HL-60 (cell line): ENCODE data around the gene OAS1.

Source experiments
- POLR2AphosphoS5 ChIP-seq: IDR thresholded peaks from 2 replicates; pipeline ENCODE4 v1.6.1; 2012; ENCODE audit warnings: low read depth
- REST ChIP-seq: IDR thresholded peaks from 2 replicates; pipeline ENCODE4 v1.6.1; 2012; ENCODE audit warnings: low read depth; ENCODE audit not compliant: insufficient replicate concordance
- TF ChIP-seq, protein P1 (sequence below): IDR thresholded peaks from one replicate; pipeline ENCODE4 v1.5.1; 2011; ENCODE audit warnings: low read length, control low read depth, inconsistent platforms; ENCODE audit not compliant: insufficient read depth

DNA sequence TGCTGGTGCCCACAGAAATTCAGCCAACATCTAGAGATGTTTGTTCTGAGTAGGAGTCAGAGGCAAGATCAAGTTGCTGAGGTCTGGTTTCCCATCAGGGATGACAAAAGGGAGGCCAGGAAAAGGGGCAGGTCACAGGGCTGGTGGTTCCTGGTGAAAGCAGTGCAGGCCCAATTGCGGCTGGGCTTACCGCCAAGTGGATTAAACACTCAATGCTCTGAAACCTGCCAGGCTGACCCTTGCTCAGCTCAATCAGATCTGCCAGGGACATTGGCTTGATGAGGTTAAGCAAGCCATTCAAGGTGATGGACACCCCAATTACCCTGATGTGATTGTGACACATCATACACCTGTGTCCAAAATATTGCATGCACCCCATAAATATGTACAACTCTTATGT, 5.5 kb upstream of the OAS1 start:
- TF ChIP-seq, protein P1, sequence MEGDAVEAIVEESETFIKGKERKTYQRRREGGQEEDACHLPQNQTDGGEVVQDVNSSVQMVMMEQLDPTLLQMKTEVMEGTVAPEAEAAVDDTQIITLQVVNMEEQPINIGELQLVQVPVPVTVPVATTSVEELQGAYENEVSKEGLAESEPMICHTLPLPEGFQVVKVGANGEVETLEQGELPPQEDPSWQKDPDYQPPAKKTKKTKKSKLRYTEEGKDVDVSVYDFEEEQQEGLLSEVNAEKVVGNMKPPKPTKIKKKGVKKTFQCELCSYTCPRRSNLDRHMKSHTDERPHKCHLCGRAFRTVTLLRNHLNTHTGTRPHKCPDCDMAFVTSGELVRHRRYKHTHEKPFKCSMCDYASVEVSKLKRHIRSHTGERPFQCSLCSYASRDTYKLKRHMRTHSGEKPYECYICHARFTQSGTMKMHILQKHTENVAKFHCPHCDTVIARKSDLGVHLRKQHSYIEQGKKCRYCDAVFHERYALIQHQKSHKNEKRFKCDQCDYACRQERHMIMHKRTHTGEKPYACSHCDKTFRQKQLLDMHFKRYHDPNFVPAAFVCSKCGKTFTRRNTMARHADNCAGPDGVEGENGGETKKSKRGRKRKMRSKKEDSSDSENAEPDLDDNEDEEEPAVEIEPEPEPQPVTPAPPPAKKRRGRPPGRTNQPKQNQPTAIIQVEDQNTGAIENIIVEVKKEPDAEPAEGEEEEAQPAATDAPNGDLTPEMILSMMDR, result no peak
- no peak for TF ChIP-seq POLR2AphosphoS5
- no peak for TF ChIP-seq REST
